ENCODE results near the gene HSPB7.
"Not testable (repeated sequence)": the region's sequence is repeated elsewhere in the genome, so short reads cannot be mapped to it uniquely, and the experiment has no call there.

DNA sequence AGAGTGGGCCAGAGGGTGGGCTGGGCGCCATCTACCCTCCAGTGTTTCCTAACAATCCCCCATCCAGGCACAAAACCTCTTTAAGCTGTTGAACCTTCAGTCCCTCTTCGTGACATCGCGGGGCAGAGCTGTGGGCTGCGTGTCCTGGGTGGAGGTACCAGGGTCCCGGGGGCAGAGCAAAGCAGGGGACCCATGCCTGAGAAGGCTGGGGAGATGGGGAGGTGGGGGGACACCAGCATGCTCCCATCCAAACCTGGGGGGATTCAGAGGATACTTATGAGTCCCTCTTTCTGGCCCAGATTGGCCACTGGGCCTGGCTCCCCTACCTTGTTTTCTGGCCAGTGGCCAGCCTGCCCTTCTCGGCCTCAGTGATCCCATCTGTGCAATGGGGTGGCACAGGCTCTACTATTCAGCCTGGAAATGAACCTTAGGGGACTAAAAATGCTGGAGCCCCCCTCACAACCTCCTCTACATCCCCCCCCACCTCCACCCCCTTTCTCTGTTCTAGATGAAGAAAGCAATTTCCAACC lies 15.3 kb upstream of the HSPB7 start:
- not testable (repeated sequence) for TF ChIP-seq SPI1 (IDR thresholded peaks at IDR 0.05; ENCODE audit: low read depth, low read length); POLR2A (IDR thresholded peaks at IDR 0.05; ENCODE audit: low read depth, low read length); POLR2AphosphoS5 (IDR thresholded peaks at IDR 0.05; ENCODE audit: low read depth, low read length); TAF1 (IDR thresholded peaks at IDR 0.05; ENCODE audit: low read depth, low read length); PAX5 (IDR thresholded peaks at IDR 0.05; ENCODE audit: insufficient read depth, low read length, severe bottlenecking)

Data from GM12891 (cell line).